K562 (cell line): ENCODE data around the gene TMEM45A. TPM values are rescaled to one million over a fixed set of nuclear protein-coding genes. Genes with fewer than 3 reads are reported as not detected.
A peak's percentile ranks its signal among the peaks of the same experiment; 100 is the strongest.

ENCODE experiments used
- CC2D1A ChIP-seq: fragments of 450-650 bp; IDR thresholded peaks from 2 replicates; pipeline ENCODE4 v1.6.1; 2017; ENCODE audit warnings: mild to moderate bottlenecking
- CEBPG ChIP-seq, 3 experiments: fragments of 200-800 bp in 1 of 3; sonication (Bioruptor generic) in 1 of 3; sonication (generic) in 1 of 3; formaldehyde crosslinking in 1 of 3; IDR thresholded peaks in 2 of 3; conservative IDR thresholded peaks in 1 of 3; 2 replicates each; pipeline versions ENCODE4 v1.6.1 to v1.8.0; 2016 to 2022; ENCODE audit warnings: missing compliant biosample characterization in 2 of 3, missing genetic modification characterization in 2 of 3, mild to moderate bottlenecking in 1 of 3, missing genetic modification reagents in 1 of 3
- HMGN3 ChIP-seq: IDR thresholded peaks from 2 replicates; pipeline ENCODE4 v1.6.1; 2011; ENCODE audit warnings: borderline replicate concordance, low read depth, mild to moderate bottlenecking, mixed read lengths, low read length; ENCODE audit not compliant: insufficient read length; ENCODE audit errors: extremely low read depth
- JUN ChIP-seq, 2 experiments: sonication (generic) in 1 of 2; formaldehyde crosslinking in 1 of 2; IDR thresholded peaks; 2 replicates each; pipeline versions ENCODE4 v1.6.1 to v1.8.0; 2012 to 2022; ENCODE audit warnings: borderline replicate concordance in 2 of 2, mild to moderate bottlenecking in 2 of 2, improper control_type of control experiment in 1 of 2, low read depth in 1 of 2, low read length in 1 of 2, missing genetic modification reagents in 1 of 2
- PTBP1 ChIP-seq: fragments of 200-400 bp; formaldehyde crosslinking; IDR thresholded peaks from 2 replicates; pipeline ENCODE4 v1.6.1; 2017; ENCODE audit warnings: low read depth, low read length
- SMARCA5 ChIP-seq: fragments of 450-650 bp; IDR thresholded peaks from 2 replicates; pipeline ENCODE4 v1.6.1; 2016
- SMC3 ChIP-seq: conservative IDR thresholded peaks from 2 replicates; pipeline ENCODE4 v1.6.1; 2011; ENCODE audit warnings: low read depth, low read length, improper control_type of control experiment; ENCODE audit not compliant: insufficient read depth
- ZNF347 ChIP-seq: fragments of 450-650 bp; formaldehyde crosslinking; IDR thresholded peaks from 2 replicates; pipeline ENCODE4 v1.4.0; 2020; ENCODE audit warnings: low read depth, mild to moderate bottlenecking, moderate library complexity
- polyA plus RNA-seq, 8 experiments: library from polyadenylated mRNA; depleted of rRNA in 4 of 8; stranded (reverse) in 5 of 8; unstranded in 3 of 8; fragments of >200 nt; fragmentation: Nextera tagmentation in 2 of 8; fragmentation: Illumina TruSeq in 1 of 8; extraction: Ambion mirVana in 2 of 8; extraction: Trizol in 1 of 8; gene quantifications; 2 replicates each; pipeline versions ENCODE4 v1.2.1 to v1.2.3, GENCODE V29; 2011 to 2014; ENCODE audit warnings: inconsistent platforms in 1 of 8, missing spikeins in 1 of 8
- total RNA-seq, 7 experiments: library from RNA; depleted of rRNA in 6 of 7; stranded (reverse); fragments of >200 nt in 6 of 7; fragmentation: Illumina TruSeq in 2 of 7; extraction: Trizol in 2 of 7; gene quantifications; 2 replicates each; pipeline versions ENCODE4 v1.2.1 to v1.2.3, GENCODE V29; 2011 to 2021; ENCODE audit warnings: low replicate concordance in 1 of 7
- TF ChIP-seq, protein P1 (sequence below): fragments of 450-650 bp; formaldehyde crosslinking; IDR thresholded peaks from 2 replicates; pipeline ENCODE4 v1.4.0; 2020; ENCODE audit warnings: mild to moderate bottlenecking, moderate library complexity
- TF ChIP-seq, protein P2 (sequence below): sonication (generic); formaldehyde crosslinking; IDR thresholded peaks from 2 replicates; pipeline ENCODE4 v1.8.0; 2022; ENCODE audit warnings: mild to moderate bottlenecking, missing genetic modification reagents
- TF ChIP-seq, protein P3 (sequence below): sonication (generic); formaldehyde crosslinking; IDR thresholded peaks from 2 replicates; pipeline ENCODE4 v1.8.0; 2022; ENCODE audit warnings: mild to moderate bottlenecking, missing genetic modification reagents
- TF ChIP-seq, protein P4 (sequence below), 3 experiments: fragments of 200-800 bp in 1 of 3; fragments of 250-450 bp in 1 of 3; fragments of 450-650 bp in 1 of 3; sonication (Bioruptor Pico) in 1 of 3; sonication (Bioruptor generic) in 1 of 3; formaldehyde crosslinking in 1 of 3; IDR thresholded peaks; 2 replicates each; pipeline versions ENCODE4 v1.6.1 to v1.8.0; 2016 to 2022; ENCODE audit warnings: mild to moderate bottlenecking in 2 of 3, missing genetic modification characterization in 2 of 3, missing compliant biosample characterization in 1 of 3, moderate library complexity in 1 of 3
- TF ChIP-seq, protein P5 (sequence below), 3 experiments: IDR thresholded peaks in 2 of 3; conservative IDR thresholded peaks in 1 of 3; 2 replicates each; pipeline ENCODE4 v1.5.1; 2011 to 2012; ENCODE audit warnings: low read length in 3 of 3, mild to moderate bottlenecking in 3 of 3, control low read depth in 2 of 3, improper control_type of control experiment in 1 of 3, inconsistent platforms in 1 of 3, low read depth in 1 of 3, mixed read lengths in 1 of 3, moderate library complexity in 1 of 3; ENCODE audit not compliant: insufficient read depth in 2 of 3

TMEM45A gene
- total and polyA plus RNA-seq, 9 of the 15 experiments (the other 6 are each of a cell fraction or from before 2014, with no cell fraction given) = 0.41 to 4.1 (median 0.95) TPM

DNA sequence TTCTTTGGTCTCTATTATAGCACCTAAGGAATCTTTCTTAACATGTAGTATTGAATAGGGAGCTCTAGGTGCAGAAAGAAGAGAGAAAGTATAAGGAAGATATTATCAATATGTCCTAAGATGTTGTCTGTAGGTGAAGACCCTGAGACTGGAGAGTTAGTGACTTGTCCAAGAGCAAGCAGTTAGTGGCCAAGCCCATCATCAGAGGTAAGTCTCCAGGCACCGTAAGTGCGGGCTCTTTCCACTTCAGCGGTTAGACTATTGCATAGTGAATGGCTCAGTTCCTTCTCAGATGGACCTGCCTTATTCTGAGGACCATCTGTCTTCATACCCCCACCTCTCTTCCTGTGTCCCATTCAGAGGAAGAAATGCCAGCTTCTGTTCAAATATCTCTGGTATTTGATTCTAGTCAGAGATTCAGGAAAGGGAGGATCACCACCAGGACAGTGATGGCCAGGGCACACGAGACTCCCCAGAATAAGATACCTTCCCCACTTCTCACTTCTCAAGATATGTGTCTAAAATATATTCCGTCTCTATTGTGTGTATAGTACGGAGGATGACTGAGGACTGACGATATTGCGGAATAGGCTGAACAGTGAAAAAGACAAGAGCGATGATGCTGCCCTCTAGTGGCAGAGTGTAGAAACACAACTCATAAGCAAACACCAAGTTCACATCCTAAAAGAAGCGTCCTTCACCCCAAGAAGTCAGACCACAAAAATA is 97.9 kb downstream of the TMEM45A start (continued):
- TF ChIP-seq HMGN3 (no peak), SMARCA5 (no peak), CEBPG (CRISPR knock-in tag; IDR thresholded peaks at IDR 0.05) (peak; percentile 67), CEBPG (tag; conservative IDR thresholded peaks at IDR 0.05 in 1 of 2, IDR thresholded peaks at IDR 0.05 in 1 of 2) (peak; percentile 62 to 84; a peak in 3 of 4 replicates), CC2D1A (no peak), ZNF347 (CRISPR knock-in tag) (no peak), JUN (IDR thresholded peaks at IDR 0.05; ENCODE audit: borderline replicate concordance, low read depth, low read length) (no peak), JUN (CRISPR knock-in tag; IDR thresholded peaks at IDR 0.05; ENCODE audit: borderline replicate concordance) (no peak), PTBP1 (no peak), SMC3 (peak; percentile 73)
- TF ChIP-seq, protein P1, sequence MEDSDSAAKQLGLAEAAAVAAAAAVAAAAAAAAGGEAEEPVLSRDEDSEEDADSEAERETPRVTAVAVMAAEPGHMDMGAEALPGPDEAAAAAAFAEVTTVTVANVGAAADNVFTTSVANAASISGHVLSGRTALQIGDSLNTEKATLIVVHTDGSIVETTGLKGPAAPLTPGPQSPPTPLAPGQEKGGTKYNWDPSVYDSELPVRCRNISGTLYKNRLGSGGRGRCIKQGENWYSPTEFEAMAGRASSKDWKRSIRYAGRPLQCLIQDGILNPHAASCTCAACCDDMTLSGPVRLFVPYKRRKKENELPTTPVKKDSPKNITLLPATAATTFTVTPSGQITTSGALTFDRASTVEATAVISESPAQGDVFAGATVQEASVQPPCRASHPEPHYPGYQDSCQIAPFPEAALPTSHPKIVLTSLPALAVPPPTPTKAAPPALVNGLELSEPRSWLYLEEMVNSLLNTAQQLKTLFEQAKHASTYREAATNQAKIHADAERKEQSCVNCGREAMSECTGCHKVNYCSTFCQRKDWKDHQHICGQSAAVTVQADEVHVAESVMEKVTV (CRISPR knock-in tag) = peak; percentile 71
- TF ChIP-seq, protein P2, sequence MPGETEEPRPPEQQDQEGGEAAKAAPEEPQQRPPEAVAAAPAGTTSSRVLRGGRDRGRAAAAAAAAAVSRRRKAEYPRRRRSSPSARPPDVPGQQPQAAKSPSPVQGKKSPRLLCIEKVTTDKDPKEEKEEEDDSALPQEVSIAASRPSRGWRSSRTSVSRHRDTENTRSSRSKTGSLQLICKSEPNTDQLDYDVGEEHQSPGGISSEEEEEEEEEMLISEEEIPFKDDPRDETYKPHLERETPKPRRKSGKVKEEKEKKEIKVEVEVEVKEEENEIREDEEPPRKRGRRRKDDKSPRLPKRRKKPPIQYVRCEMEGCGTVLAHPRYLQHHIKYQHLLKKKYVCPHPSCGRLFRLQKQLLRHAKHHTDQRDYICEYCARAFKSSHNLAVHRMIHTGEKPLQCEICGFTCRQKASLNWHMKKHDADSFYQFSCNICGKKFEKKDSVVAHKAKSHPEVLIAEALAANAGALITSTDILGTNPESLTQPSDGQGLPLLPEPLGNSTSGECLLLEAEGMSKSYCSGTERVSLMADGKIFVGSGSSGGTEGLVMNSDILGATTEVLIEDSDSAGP = no peak
- TF ChIP-seq, protein P3, sequence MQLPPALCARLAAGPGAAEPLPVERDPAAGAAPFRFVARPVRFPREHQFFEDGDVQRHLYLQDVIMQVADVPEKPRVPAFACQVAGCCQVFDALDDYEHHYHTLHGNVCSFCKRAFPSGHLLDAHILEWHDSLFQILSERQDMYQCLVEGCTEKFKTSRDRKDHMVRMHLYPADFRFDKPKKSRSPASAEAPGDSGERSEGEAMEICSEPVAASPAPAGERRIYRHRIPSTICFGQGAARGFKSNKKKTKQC (CRISPR knock-in tag) = no peak
- TF ChIP-seq, protein P4, sequence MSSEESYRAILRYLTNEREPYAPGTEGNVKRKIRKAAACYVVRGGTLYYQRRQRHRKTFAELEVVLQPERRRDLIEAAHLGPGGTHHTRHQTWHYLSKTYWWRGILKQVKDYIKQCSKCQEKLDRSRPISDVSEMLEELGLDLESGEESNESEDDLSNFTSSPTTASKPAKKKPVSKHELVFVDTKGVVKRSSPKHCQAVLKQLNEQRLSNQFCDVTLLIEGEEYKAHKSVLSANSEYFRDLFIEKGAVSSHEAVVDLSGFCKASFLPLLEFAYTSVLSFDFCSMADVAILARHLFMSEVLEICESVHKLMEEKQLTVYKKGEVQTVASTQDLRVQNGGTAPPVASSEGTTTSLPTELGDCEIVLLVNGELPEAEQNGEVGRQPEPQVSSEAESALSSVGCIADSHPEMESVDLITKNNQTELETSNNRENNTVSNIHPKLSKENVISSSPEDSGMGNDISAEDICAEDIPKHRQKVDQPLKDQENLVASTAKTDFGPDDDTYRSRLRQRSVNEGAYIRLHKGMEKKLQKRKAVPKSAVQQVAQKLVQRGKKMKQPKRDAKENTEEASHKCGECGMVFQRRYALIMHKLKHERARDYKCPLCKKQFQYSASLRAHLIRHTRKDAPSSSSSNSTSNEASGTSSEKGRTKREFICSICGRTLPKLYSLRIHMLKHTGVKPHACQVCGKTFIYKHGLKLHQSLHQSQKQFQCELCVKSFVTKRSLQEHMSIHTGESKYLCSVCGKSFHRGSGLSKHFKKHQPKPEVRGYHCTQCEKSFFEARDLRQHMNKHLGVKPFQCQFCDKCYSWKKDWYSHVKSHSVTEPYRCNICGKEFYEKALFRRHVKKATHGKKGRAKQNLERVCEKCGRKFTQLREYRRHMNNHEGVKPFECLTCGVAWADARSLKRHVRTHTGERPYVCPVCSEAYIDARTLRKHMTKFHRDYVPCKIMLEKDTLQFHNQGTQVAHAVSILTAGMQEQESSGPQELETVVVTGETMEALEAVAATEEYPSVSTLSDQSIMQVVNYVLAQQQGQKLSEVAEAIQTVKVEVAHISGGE (CRISPR knock-in tag; IDR thresholded peaks at IDR 0.05) = no peak
- TF ChIP-seq, protein P5, sequence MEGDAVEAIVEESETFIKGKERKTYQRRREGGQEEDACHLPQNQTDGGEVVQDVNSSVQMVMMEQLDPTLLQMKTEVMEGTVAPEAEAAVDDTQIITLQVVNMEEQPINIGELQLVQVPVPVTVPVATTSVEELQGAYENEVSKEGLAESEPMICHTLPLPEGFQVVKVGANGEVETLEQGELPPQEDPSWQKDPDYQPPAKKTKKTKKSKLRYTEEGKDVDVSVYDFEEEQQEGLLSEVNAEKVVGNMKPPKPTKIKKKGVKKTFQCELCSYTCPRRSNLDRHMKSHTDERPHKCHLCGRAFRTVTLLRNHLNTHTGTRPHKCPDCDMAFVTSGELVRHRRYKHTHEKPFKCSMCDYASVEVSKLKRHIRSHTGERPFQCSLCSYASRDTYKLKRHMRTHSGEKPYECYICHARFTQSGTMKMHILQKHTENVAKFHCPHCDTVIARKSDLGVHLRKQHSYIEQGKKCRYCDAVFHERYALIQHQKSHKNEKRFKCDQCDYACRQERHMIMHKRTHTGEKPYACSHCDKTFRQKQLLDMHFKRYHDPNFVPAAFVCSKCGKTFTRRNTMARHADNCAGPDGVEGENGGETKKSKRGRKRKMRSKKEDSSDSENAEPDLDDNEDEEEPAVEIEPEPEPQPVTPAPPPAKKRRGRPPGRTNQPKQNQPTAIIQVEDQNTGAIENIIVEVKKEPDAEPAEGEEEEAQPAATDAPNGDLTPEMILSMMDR (IDR thresholded peaks at IDR 0.05 in 2 of 3, conservative IDR thresholded peaks at IDR 0.05 in 1 of 3; ENCODE audit: insufficient read depth in 2 of 3, low read depth in 1 of 3, low read length in 3 of 3) = peak; percentile 55 to 80 (median 68)
